Glomerular visceral epithelial cell (primary cell): Measurements from ENCODE around the gene CHCT1.
"Not testable (repeated sequence)": the region's sequence is repeated elsewhere in the genome, so short reads cannot be mapped to it uniquely, and the experiment has no call there.

ENCODE experiments used
- DNase-seq: peaks from one replicate; pipeline ENCODE4 v3.0.0-alpha.2; 2016; ENCODE audit errors: extremely low spot score

CHCT1 gene

GRCh38 chr17:60422162-60422665 lies at the start of gene CHCT1:
CHCT1 (plus strand) TSS chr17:60422489; CDS start chr17:60422593, 104 bp downstream.
- DNase-seq = no peak

- peak; percentile 61 for DNase-seq
Measured at GRCh38 chr17:60372790-60373483, 49.4 kb upstream of the CHCT1 start.

- not testable (repeated sequence) for DNase-seq
Measured at GRCh38 chr17:60378187-60378586, 44.1 kb upstream of the CHCT1 start.

GRCh38 chr17:60379461-60379860 lies 42.8 kb upstream of the CHCT1 start:
- DNase-seq = not testable (repeated sequence)

- no peak for DNase-seq
Measured at GRCh38 chr17:60381958-60382357, 40.3 kb upstream of the CHCT1 start.

GRCh38 chr17:60383379-60383778 lies 38.9 kb upstream of the CHCT1 start:
- DNase-seq = no peak

- DNase-seq = not testable (repeated sequence)
Measured at GRCh38 chr17:60384921-60385320, 37.4 kb upstream of the CHCT1 start.

GRCh38 chr17:60386147-60387058 lies 35.9 kb upstream of the CHCT1 start:
- no peak for DNase-seq

GRCh38 chr17:60387666-60388065 lies 34.6 kb upstream of the CHCT1 start:
- no peak for DNase-seq

GRCh38 chr17:60388742-60389141 lies 33.5 kb upstream of the CHCT1 start:
- no peak for DNase-seq

- DNase-seq = peak; percentile 31
Measured at GRCh38 chr17:60390186-60390585, 32.1 kb upstream of the CHCT1 start.

GRCh38 chr17:60390925-60391470 lies 31.3 kb upstream of the CHCT1 start:
- peak; percentile 47 for DNase-seq

- DNase-seq = no peak
Measured at GRCh38 chr17:60391471-60392041, 30.7 kb upstream of the CHCT1 start.

- DNase-seq = peak; percentile 99
Measured at GRCh38 chr17:60392042-60392844, 30.0 kb upstream of the CHCT1 start, which contains the start of gene USP32. USP32 (minus strand) TSS chr17:60392133; CDS start chr17:60391939, 194 bp downstream.

- peak; percentile 65 for DNase-seq
Measured at GRCh38 chr17:60392845-60393702, 29.2 kb upstream of the CHCT1 start.

- peak; percentile 18 for DNase-seq
Measured at GRCh38 chr17:60393840-60394723, 28.2 kb upstream of the CHCT1 start.

- DNase-seq = no peak
Measured at GRCh38 chr17:60395508-60396065, 26.7 kb upstream of the CHCT1 start.

- no peak for DNase-seq
Measured at GRCh38 chr17:60396412-60396811, 25.9 kb upstream of the CHCT1 start.
